PC-3 (cell line): ENCODE data around the gene DNAJB11. TPM values are rescaled to one million over a fixed set of nuclear protein-coding genes. Genes with fewer than 3 reads are reported as not detected.

ENCODE experiments used
- ATAC-seq: fragments of 200-7000 bp; cut with Tn5 transposase; 2 replicates; pipeline ENCODE4 v1.9.1; 2020; ENCODE audit warnings: mild to moderate bottlenecking, moderate library complexity
- BruUV-seq: library from RNA; stranded (reverse); fragments of 400-500 nt; replicated peaks from 2 replicates; lab custom pipeline; 2021; lab: Mats Ljungman, UMichigan
- CTCF ChIA-PET: fragments of 300-600 bp; sonication (Branson Sonifier 250); formaldehyde crosslinking; loops from one replicate; lab custom pipeline; 2022; ENCODE audit warnings: antibody characterized with exemption; lab: Charles Lee
- POLR2A ChIA-PET: fragments of 300-600 bp; sonication (Branson Sonifier 250); formaldehyde crosslinking; loops from one replicate; lab custom pipeline; 2022; ENCODE audit warnings: antibody characterized with exemption; ENCODE audit not compliant: unreplicated experiment; lab: Charles Lee
- DNase-seq: peaks from one replicate; pipeline ENCODE4 v3.0.0-alpha.2; 2015
- H2AFZ ChIP-seq: fragments of 300-600 bp; sonication (generic); 2 replicates; pipeline ENCODE4 v1.6.0; 2016; ENCODE audit warnings: antibody characterized with exemption, low read length
- H3F3A ChIP-seq: fragments of 300-600 bp; sonication (generic); one replicate; pipeline ENCODE4 v1.6.0; 2017; ENCODE audit warnings: antibody characterized with exemption, low read length, control low read depth, mild to moderate bottlenecking; ENCODE audit not compliant: unreplicated experiment
- H3K27ac ChIP-seq: fragments of 300-600 bp; sonication (generic); 2 replicates; pipeline ENCODE4 v1.5.1; 2016; ENCODE audit warnings: mild to moderate bottlenecking, low read length
- H3K27me3 ChIP-seq: fragments of 300-600 bp; sonication (generic); 2 replicates; pipeline ENCODE4 v1.6.1; 2016; ENCODE audit warnings: low read length, mixed read lengths
- H3K36me3 ChIP-seq: fragments of 300-600 bp; sonication (generic); 2 replicates; pipeline ENCODE4 v1.6.1; 2016; ENCODE audit warnings: low read depth, mixed run types, low read length, mixed read lengths
- H3K4me1 ChIP-seq: fragments of 300-600 bp; sonication (generic); 2 replicates; pipeline ENCODE4 v1.5.1; 2016; ENCODE audit warnings: low read length; ENCODE audit not compliant: insufficient read depth
- H3K4me2 ChIP-seq: fragments of 300-600 bp; sonication (generic); 2 replicates; pipeline ENCODE4 v1.6.0; 2016; ENCODE audit warnings: low read length
- H3K4me3 ChIP-seq: fragments of 300-600 bp; sonication (generic); 2 replicates; pipeline ENCODE4 v1.5.1; 2016; ENCODE audit warnings: mild to moderate bottlenecking, low read length, mixed read lengths
- H3K79me2 ChIP-seq: fragments of 300-600 bp; sonication (generic); 2 replicates; pipeline ENCODE4 v1.6.1; 2017; ENCODE audit warnings: low read length, mixed read lengths
- H3K9ac ChIP-seq: fragments of 300-600 bp; sonication (generic); 2 replicates; pipeline ENCODE4 v1.6.0; 2016; ENCODE audit warnings: mild to moderate bottlenecking, low read length
- H3K9me2 ChIP-seq: fragments of 300-600 bp; sonication (generic); replicated peaks from 2 replicates; pipeline ENCODE4 v1.6.1; 2016; ENCODE audit warnings: mixed run types, low read length, mixed read lengths
- H3K9me3 ChIP-seq: fragments of 300-600 bp; sonication (generic); 2 replicates; pipeline ENCODE4 v1.6.1; 2016; ENCODE audit warnings: low read length, mixed read lengths
- H4K20me1 ChIP-seq: fragments of 300-600 bp; sonication (generic); 2 replicates; pipeline ENCODE4 v1.6.1; 2016; ENCODE audit warnings: low read length, mixed read lengths
- CTCF ChIP-seq: fragments of 300-600 bp; sonication (generic); conservative IDR thresholded peaks from 2 replicates; pipeline ENCODE4 v1.5.1; 2017; ENCODE audit warnings: antibody characterized with exemption, low read depth, mild to moderate bottlenecking, low read length
- EZH2 ChIP-seq: fragments of 300-600 bp; sonication (generic); IDR thresholded peaks from one replicate; pipeline ENCODE4 v1.6.1; 2017; ENCODE audit warnings: antibody characterized with exemption, mild to moderate bottlenecking, low read length; ENCODE audit not compliant: unreplicated experiment
- EZH2phosphoT487 ChIP-seq: fragments of 300-600 bp; sonication (generic); IDR thresholded peaks from 2 replicates; pipeline ENCODE4 v1.6.1; 2018; ENCODE audit warnings: mild to moderate bottlenecking, antibody characterized with exemption, low read length, borderline replicate concordance
- intact Hi-C: fragments of 100-400 bp; cut with micrococcal nuclease; formaldehyde crosslinking; loops from 2 replicates; pipeline ENCODE4 v1.9.0; 2023
- total RNA-seq: library from RNA; depleted of rRNA; stranded (reverse); fragments of >200 nt; gene quantifications from 2 replicates; pipeline ENCODE4 v1.2.3, GENCODE V29; 2014

DNAJB11 gene
- total RNA-seq, 1 experiment from 2014 or later: 117 TPM

- H3K4me2 ChIP-seq: no peak overlapping the region
- 0 out of 2 replicates have a peak, but pooled peaks cover 6% of the 10 kb centered on the region for H4K20me1 ChIP-seq
- no peak overlapping the region for H3K9ac ChIP-seq
- BruUV-seq: no TSS peak
- peaks cover 82% of the 10 kb centered on the region for H3K36me3 ChIP-seq
- ChIA-PET POLR2A (interaction anchor here (0.7 kb wide), 1 partner anchor 9 kb away, joined by 12 read pairs; no protein-coding TSS in a partner anchor), CTCF (interaction anchor here (0.6 kb wide), 1 partner anchor 13 kb away, joined by 12 read pairs; no protein-coding TSS in a partner anchor)
- no peak overlapping the region for H3K27ac ChIP-seq
- peaks cover 14% of the 10 kb centered on the region for H3K79me2 ChIP-seq
- H2AFZ ChIP-seq: no peak overlapping the region
- TF ChIP-seq CTCF (no peak), EZH2 (no peak), EZH2phosphoT487 (no peak)
- no peaks in the 10 kb centered on the region for H3K9me3 ChIP-seq
- H3K4me1 ChIP-seq: no peaks in the 10 kb centered on the region
- ATAC-seq (no peak), DNase-seq (no peak)
- intact Hi-C loops: no loop called here
- H3K4me3 ChIP-seq: no peak overlapping the region
- no peaks in the 10 kb centered on the region for H3K9me2 ChIP-seq
- no peaks in the 10 kb centered on the region for H3K27me3 ChIP-seq
- H3F3A ChIP-seq: no peaks in the 10 kb centered on the region
These were observed 7.0 kb downstream of the DNAJB11 start for GRCh38 chr3:186577521-186577920.

- ChIA-PET CTCF (interaction anchor here (0.6 kb wide), 1 partner anchor 9 kb away, joined by 8 read pairs; no protein-coding TSS in a partner anchor), POLR2A (interaction anchor here (0.6 to 1.6 kb wide), 2 partner anchors 10 to 757 kb away, joined by 3 to 9 read pairs; partner anchors contain the start of gene DNAJB11)
- TF ChIP-seq EZH2: no peak
- Histone ChIP-seq H3K79me2 (no peaks in the 10 kb centered on the region), H3K9ac (no peak overlapping the region), H3K27ac (no peak overlapping the region), H3K9me2 (no peaks in the 10 kb centered on the region), H4K20me1 (peaks cover 4% of the 10 kb centered on the region; the same call in 1 of the 2 replicates), H3K36me3 (peaks cover 76% of the 10 kb centered on the region), H2AFZ (no peak overlapping the region), H3K4me2 (no peak overlapping the region), H3K27me3 (no peaks in the 10 kb centered on the region), H3K9me3 (no peaks in the 10 kb centered on the region), H3K4me3 (no peak overlapping the region), H3K4me1 (peaks cover 19% of the 10 kb centered on the region), H3F3A (peaks cover 7% of the 10 kb centered on the region)
- intact Hi-C loops: no loop called here
- BruUV-seq: no TSS peak
- ATAC-seq (no peak), DNase-seq (no peak)
These were observed 10.3 kb downstream of the DNAJB11 start for GRCh38 chr3:186580785-186581184.

GRCh38 chr3:186582541-186582940, 12.0 kb downstream of the DNAJB11 start:
- CTCF ChIA-PET: no interaction called here
- no peak for TF ChIP-seq EZH2
- no peak for TF ChIP-seq EZH2phosphoT487
- no peak for TF ChIP-seq CTCF

More at GRCh38 chr3:186582541-186582940, 12.0 kb downstream of the DNAJB11 start:
- H2AFZ ChIP-seq: no peak overlapping the region
- intact Hi-C loops: no loop called here
- no peak overlapping the region for H3K4me3 ChIP-seq
- peaks cover 7% of the 10 kb centered on the region for H3F3A ChIP-seq
- H4K20me1 ChIP-seq: peaks cover 4% of the 10 kb centered on the region; the same call in 1 of the 2 replicates
- H3K27ac ChIP-seq: no peak overlapping the region
- no peaks in the 10 kb centered on the region for H3K79me2 ChIP-seq
- BruUV-seq: no TSS peak
- no peaks in the 10 kb centered on the region for H3K9me3 ChIP-seq
- H3K36me3 ChIP-seq: peaks cover 64% of the 10 kb centered on the region
- H3K27me3 ChIP-seq: no peaks in the 10 kb centered on the region
- ATAC-seq (no peak), DNase-seq (no peak)
- no peak overlapping the region for H3K4me2 ChIP-seq
- H3K9ac ChIP-seq: no peak overlapping the region
- H3K9me2 ChIP-seq: no peaks in the 10 kb centered on the region
- POLR2A ChIA-PET: no interaction called here
- peaks cover 19% of the 10 kb centered on the region for H3K4me1 ChIP-seq
